ENCODE measurements around the gene COLQ.

Gene COLQ

DNA sequence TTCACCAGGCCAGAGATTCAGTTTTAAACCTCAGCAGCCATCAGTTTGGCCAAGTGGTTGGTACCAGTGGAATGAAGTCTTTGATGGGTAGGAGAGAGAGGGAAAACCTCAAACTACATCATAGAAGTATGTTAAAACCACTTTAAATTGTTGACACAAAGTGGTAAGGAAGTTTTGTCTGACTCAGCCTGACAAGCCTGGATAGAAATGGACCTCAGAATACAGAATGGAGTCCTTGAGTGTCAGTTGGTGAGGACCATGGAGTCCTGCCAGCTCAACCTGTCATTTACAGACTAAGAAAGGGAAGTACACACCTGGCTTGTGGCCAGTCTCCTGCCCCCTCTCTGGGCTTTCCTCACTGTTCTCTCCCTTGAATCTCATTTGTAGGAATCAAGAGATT is 82.0 kb downstream of the COLQ start:
- TF ChIP-seq, protein P1, sequence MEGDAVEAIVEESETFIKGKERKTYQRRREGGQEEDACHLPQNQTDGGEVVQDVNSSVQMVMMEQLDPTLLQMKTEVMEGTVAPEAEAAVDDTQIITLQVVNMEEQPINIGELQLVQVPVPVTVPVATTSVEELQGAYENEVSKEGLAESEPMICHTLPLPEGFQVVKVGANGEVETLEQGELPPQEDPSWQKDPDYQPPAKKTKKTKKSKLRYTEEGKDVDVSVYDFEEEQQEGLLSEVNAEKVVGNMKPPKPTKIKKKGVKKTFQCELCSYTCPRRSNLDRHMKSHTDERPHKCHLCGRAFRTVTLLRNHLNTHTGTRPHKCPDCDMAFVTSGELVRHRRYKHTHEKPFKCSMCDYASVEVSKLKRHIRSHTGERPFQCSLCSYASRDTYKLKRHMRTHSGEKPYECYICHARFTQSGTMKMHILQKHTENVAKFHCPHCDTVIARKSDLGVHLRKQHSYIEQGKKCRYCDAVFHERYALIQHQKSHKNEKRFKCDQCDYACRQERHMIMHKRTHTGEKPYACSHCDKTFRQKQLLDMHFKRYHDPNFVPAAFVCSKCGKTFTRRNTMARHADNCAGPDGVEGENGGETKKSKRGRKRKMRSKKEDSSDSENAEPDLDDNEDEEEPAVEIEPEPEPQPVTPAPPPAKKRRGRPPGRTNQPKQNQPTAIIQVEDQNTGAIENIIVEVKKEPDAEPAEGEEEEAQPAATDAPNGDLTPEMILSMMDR (IDR thresholded peaks at IDR 0.05) = no peak
- Histone ChIP-seq H3K4me1 (ENCODE audit: control insufficient read depth in 1 of 2, insufficient read depth in 1 of 2, low read depth in 1 of 2, low read length in 1 of 2) (peaks cover 16 to 24% of the 10 kb centered on the region in 2 experiments), H3K27me3 (no peaks in the 10 kb centered on the region), H3K4me3 (ENCODE audit: low read depth in 1 of 2, low read length in 1 of 2) (no peak overlapping the region), H3K27ac (peak overlapping the region; percentile 73), H3K9me3 (no peaks in the 10 kb centered on the region), H3K36me3 (peaks cover 90% of the 10 kb centered on the region)

DNA sequence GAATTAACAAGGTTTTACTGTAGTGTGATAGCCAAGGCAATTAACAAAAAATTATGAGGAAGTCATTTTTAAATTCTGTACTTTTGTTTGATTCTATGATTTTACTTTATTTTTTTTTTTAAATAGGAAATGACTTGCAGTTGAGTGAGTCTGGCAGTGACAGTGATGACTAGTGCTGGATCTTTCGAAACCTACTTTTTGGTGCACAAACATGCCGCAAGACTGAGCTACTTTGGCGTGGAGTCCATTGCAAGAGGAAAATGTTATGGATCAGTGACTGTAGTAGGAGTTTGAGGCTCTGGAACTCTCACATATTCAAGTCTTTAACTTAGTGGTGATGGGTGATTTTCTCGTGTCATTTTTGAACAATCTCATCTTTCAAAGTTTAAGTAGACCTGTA is 82.5 kb downstream of the COLQ start:
- Histone ChIP-seq H3K4me1 (ENCODE audit: control insufficient read depth in 1 of 2, insufficient read depth in 1 of 2, low read depth in 1 of 2, low read length in 1 of 2) (peaks cover 16 to 24% of the 10 kb centered on the region in 2 experiments), H3K27me3 (no peaks in the 10 kb centered on the region), H3K27ac (peak overlapping the region; percentile 73), H3K4me3 (ENCODE audit: low read depth in 1 of 2, low read length in 1 of 2) (no peak overlapping the region), H3K36me3 (peaks cover 90% of the 10 kb centered on the region), H3K9me3 (no peaks in the 10 kb centered on the region)
- TF ChIP-seq, protein P1 (IDR thresholded peaks at IDR 0.05) = no peak

DNA sequence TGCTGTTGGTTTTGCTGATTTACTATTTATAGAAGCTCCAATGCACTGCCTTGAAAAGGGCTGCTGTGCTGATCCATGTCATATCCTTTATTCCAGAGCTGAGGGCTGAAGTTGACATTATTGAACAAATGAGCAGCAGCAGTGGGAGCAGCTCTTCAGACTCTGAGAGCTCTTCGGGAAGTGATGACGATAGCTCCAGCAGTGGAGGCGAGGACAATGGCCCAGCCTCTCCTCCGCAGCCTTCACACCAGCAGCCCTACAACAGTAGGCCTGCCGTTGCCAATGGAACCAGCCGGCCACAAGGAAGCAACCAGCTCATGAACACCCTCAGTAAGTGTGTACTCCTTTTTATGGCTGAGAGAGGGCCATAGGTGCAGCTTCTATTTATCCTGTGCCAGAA is 85.3 kb downstream of the COLQ start:
- H3K27me3 ChIP-seq = no peaks in the 10 kb centered on the region
- peaks cover 93% of the 10 kb centered on the region for H3K36me3 ChIP-seq
- TF ChIP-seq, protein P1 (IDR thresholded peaks at IDR 0.05) = no peak
- peaks cover 16 to 24% of the 10 kb centered on the region in 2 experiments for H3K4me1 ChIP-seq (ENCODE audit: control insufficient read depth in 1 of 2, insufficient read depth in 1 of 2, low read depth in 1 of 2, low read length in 1 of 2)
- no peaks in the 10 kb centered on the region for H3K9me3 ChIP-seq
- no peak overlapping the region for H3K27ac ChIP-seq
- H3K4me3 ChIP-seq (ENCODE audit: low read depth in 1 of 2, low read length in 1 of 2) = no peak overlapping the region

DNA sequence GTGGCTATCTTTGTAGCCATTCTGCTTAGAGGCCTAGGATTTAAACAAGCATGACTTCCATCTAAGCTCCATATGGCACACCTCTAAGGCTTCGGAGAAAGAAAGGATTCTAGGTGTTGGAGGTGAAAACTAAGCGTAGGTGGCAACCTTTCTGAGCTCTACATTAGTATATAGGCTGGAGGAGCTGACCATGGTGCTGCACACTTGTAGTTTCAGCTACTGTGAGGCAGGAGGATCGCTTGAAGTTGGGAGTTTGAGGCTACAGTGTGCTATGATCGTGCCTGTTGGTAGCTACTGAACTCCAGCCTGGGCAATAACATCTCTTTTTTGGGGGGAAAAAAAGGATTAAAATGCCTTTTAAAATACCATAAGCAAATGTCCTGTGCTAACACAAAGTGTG is 86.8 kb downstream of the COLQ start:
- TF ChIP-seq, protein P1 (IDR thresholded peaks at IDR 0.05) = no peak
- Histone ChIP-seq H3K4me1 (ENCODE audit: control insufficient read depth in 1 of 2, insufficient read depth in 1 of 2, low read depth in 1 of 2, low read length in 1 of 2) (peaks cover 12 to 14% of the 10 kb centered on the region in 2 experiments), H3K27me3 (no peaks in the 10 kb centered on the region), H3K4me3 (ENCODE audit: low read depth in 1 of 2, low read length in 1 of 2) (no peak overlapping the region), H3K9me3 (no peaks in the 10 kb centered on the region), H3K36me3 (peaks cover 88% of the 10 kb centered on the region), H3K27ac (no peak overlapping the region)

DNA sequence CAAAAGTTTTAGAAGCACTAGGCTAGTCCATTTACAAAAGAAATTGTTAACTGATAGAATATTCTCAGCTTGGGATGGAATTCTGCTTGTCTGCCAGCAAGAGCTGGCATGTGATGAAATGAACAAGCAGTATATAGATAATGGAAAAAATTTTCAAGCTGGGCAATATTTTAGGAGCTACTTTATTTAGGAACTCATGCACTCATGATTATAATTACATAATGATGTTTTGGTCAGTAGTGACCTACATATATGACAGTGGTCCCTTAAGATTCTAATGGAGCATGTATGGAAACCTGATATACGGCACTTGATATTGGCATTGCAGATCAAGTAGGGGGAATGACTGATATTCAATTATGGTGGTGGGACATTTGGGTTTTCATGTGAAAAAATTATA is 88.0 kb downstream of the COLQ start:
- no peak overlapping the region for H3K4me3 ChIP-seq (ENCODE audit: low read depth in 1 of 2, low read length in 1 of 2)
- TF ChIP-seq, protein P1 (IDR thresholded peaks at IDR 0.05) = no peak
- no peak overlapping the region for H3K27ac ChIP-seq
- H3K36me3 ChIP-seq = peaks cover 80% of the 10 kb centered on the region
- peaks cover 8 to 10% of the 10 kb centered on the region in 2 experiments for H3K4me1 ChIP-seq (ENCODE audit: control insufficient read depth in 1 of 2, insufficient read depth in 1 of 2, low read depth in 1 of 2, low read length in 1 of 2)
- H3K9me3 ChIP-seq = no peaks in the 10 kb centered on the region
- no peaks in the 10 kb centered on the region for H3K27me3 ChIP-seq

Data from neutrophil (primary cell).